H1 (cell line): ENCODE data around the gene EPHA2. TPM values are rescaled to one million over a fixed set of nuclear protein-coding genes. Genes with fewer than 3 reads are reported as not detected.

Experiments used
- ATF2 ChIP-seq: IDR thresholded peaks from 2 replicates; pipeline ENCODE4 v1.6.1; 2012; ENCODE audit warnings: low read length, inconsistent platforms
- CBX5 ChIP-seq: fragments of 300-800, 300-1000 bp; sonication (generic); IDR thresholded peaks from 2 replicates; pipeline ENCODE4 v1.7.1; 2016; ENCODE audit warnings: antibody characterized with exemption, low read length, low read depth
- CTBP2 ChIP-seq: IDR thresholded peaks from 2 replicates; pipeline ENCODE4 v1.7.0; 2011; ENCODE audit warnings: borderline replicate concordance, mild to moderate bottlenecking, moderate library complexity, mixed read lengths, low read length; ENCODE audit not compliant: insufficient read depth, insufficient read length
- CTCF ChIP-seq, 3 experiments: IDR thresholded peaks; 1 replicate in 2 of 3; 2 replicates in 1 of 3; pipeline versions ENCODE4 v1.5.1 to v1.6.1; 2011; ENCODE audit warnings: low read length in 3 of 3, mild to moderate bottlenecking in 3 of 3, inconsistent platforms in 2 of 3, low read depth in 1 of 3, moderate library complexity in 1 of 3; ENCODE audit not compliant: insufficient read depth in 1 of 3; ENCODE audit errors: control extremely low read depth in 1 of 3
- FOSL1 ChIP-seq: IDR thresholded peaks from 2 replicates; pipeline ENCODE4 v1.6.1; 2011; ENCODE audit warnings: mild to moderate bottlenecking, low read depth, low read length, moderate library complexity; ENCODE audit not compliant: insufficient read depth
- POLR2AphosphoS5 ChIP-seq: IDR thresholded peaks from 2 replicates; pipeline ENCODE4 v1.6.1; 2011; ENCODE audit warnings: low read depth, low read length
- RBBP5 ChIP-seq: IDR thresholded peaks from 2 replicates; pipeline ENCODE4 v1.7.1; 2012; ENCODE audit warnings: low read depth, mild to moderate bottlenecking, inconsistent platforms, low read length, moderate library complexity, borderline replicate concordance
- RFX5 ChIP-seq: IDR thresholded peaks from 2 replicates; pipeline ENCODE4 v1.6.1; 2011; ENCODE audit warnings: low read depth, low read length, improper control_type of control experiment, borderline replicate concordance
- SP1 ChIP-seq: IDR thresholded peaks from 2 replicates; pipeline ENCODE4 v1.6.1; 2011; ENCODE audit warnings: low read depth, low read length
- SRF ChIP-seq: IDR thresholded peaks from 2 replicates; pipeline ENCODE4 v1.6.1; 2011; ENCODE audit warnings: mild to moderate bottlenecking, low read depth, low read length, moderate library complexity
- SUZ12 ChIP-seq: fragments of 200-600 bp; sonication (generic); IDR thresholded peaks from 2 replicates; pipeline ENCODE4 v1.6.1; 2012; ENCODE audit warnings: mild to moderate bottlenecking, inconsistent platforms, low read length, moderate library complexity, mixed read lengths
- polyA plus RNA-seq, 7 experiments: library from polyadenylated mRNA; depleted of rRNA in 3 of 7; stranded (reverse) in 5 of 7; unstranded in 2 of 7; fragments of >200 nt in 5 of 7; fragments of 200-250 nt in 2 of 7; gene quantifications; 1 replicate in 5 of 7; 2 replicates in 1 of 7; 4 replicates in 1 of 7; pipeline versions ENCODE4 v1.2.1 to v1.2.3, GENCODE V29; 2011 to 2013; ENCODE audit warnings: missing spikeins in 2 of 7, mixed read lengths in 2 of 7
- total RNA-seq: library from RNA; stranded (reverse); fragmentation: NEBNext Ultra II Directional; extraction: Animal tissue kit (Norgen Biotek cat#: 25700); gene quantifications from 2 replicates; pipeline ENCODE4 v1.2.1, GENCODE V29; 2021

EPHA2 gene
- total and polyA plus RNA-seq, 2 of the 8 experiments (the other 6 are each of a cell fraction or from before 2014, with no cell fraction given) = 26.8 to 33.6 TPM

GRCh38 chr1:16187748-16188401, 32.0 kb upstream of the EPHA2 start (continued):
- TF ChIP-seq ATF2 = no peak
- no peak for TF ChIP-seq FOSL1
- TF ChIP-seq SP1 = no peak
- TF ChIP-seq SUZ12 = no peak
- TF ChIP-seq CTBP2 = no peak
- TF ChIP-seq CBX5 = no peak
- no peak for TF ChIP-seq SRF
- TF ChIP-seq RFX5 = no peak
- TF ChIP-seq RBBP5 = no peak
- TF ChIP-seq CTCF (IDR thresholded peaks at IDR 0.05; ENCODE audit: control extremely low read depth in 1 of 3, insufficient read depth in 1 of 3, low read depth in 1 of 3, low read length in 3 of 3) = peak; percentile 92 to 98 (median 95)
- no peak for TF ChIP-seq POLR2AphosphoS5
